Keratinocyte (primary cell): ENCODE data around the gene MAD1L1.

ENCODE experiments used
- EZH2 ChIP-seq: IDR thresholded peaks from one replicate; pipeline ENCODE4 v1.6.1; 2012; ENCODE audit warnings: inconsistent platforms, mild to moderate bottlenecking, low read length, moderate library complexity
- TF ChIP-seq, protein P1 (sequence below), 3 experiments: IDR thresholded peaks in 1 of 3; conservative IDR thresholded peaks in 1 of 3; optimal IDR thresholded peaks in 1 of 3; 2 replicates in 2 of 3; 3 replicates in 1 of 3; pipeline versions ENCODE3 to v1.5.1; 2011; ENCODE audit warnings: low read length in 3 of 3, mild to moderate bottlenecking in 3 of 3, moderate library complexity in 2 of 3, control low read depth in 1 of 3, inconsistent platforms in 1 of 3; ENCODE audit not compliant: insufficient read depth in 2 of 3; ENCODE audit errors: extremely low read depth in 1 of 3

DNA sequence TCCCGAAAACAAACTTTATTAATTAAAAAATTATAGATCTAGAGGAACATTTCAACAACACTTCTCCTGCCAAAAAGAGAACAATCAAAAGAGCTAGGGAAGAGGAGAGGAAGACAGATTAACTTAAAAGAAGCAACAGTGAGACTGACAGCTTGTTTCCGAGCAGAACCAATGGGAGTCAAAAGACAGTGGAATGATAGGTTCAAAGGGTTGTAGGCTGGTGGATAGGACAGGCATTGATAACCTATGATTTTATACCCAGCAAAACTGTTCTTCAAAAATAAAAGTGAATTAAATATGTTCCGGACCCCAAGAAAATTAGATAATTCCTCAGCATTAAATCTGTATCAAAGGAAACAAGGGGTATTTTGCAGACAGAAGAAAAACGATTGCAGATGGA lies 207.6 kb downstream of the MAD1L1 start:
- no peak for TF ChIP-seq EZH2
- TF ChIP-seq, protein P1, sequence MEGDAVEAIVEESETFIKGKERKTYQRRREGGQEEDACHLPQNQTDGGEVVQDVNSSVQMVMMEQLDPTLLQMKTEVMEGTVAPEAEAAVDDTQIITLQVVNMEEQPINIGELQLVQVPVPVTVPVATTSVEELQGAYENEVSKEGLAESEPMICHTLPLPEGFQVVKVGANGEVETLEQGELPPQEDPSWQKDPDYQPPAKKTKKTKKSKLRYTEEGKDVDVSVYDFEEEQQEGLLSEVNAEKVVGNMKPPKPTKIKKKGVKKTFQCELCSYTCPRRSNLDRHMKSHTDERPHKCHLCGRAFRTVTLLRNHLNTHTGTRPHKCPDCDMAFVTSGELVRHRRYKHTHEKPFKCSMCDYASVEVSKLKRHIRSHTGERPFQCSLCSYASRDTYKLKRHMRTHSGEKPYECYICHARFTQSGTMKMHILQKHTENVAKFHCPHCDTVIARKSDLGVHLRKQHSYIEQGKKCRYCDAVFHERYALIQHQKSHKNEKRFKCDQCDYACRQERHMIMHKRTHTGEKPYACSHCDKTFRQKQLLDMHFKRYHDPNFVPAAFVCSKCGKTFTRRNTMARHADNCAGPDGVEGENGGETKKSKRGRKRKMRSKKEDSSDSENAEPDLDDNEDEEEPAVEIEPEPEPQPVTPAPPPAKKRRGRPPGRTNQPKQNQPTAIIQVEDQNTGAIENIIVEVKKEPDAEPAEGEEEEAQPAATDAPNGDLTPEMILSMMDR (optimal IDR thresholded peaks at IDR 0.05 in 1 of 3, IDR thresholded peaks at IDR 0.05 in 1 of 3, conservative IDR thresholded peaks at IDR 0.05 in 1 of 3; ENCODE audit: extremely low read depth in 1 of 3, insufficient read depth in 2 of 3, low read length in 3 of 3) = no peak
